Karpas-422 (cell line): Measurements from ENCODE around the gene TPTE2. TPM values are rescaled to one million over a fixed set of nuclear protein-coding genes. Genes with fewer than 3 reads are reported as not detected.
"Not testable (repeated sequence)": the region's sequence is repeated elsewhere in the genome, so short reads cannot be mapped to it uniquely, and the experiment has no call there.

Experiments used
- DNase-seq: peaks from one replicate; pipeline ENCODE4 v3.0.0-alpha.2; 2015
- H2AFZ ChIP-seq: fragments of 200-600 bp; sonication (generic); 2 replicates; pipeline ENCODE4 v1.6.1; 2014; ENCODE audit warnings: antibody characterized with exemption, low read length, mixed read lengths
- H3K27ac ChIP-seq: fragments of 200-600 bp; sonication (generic); 2 replicates; pipeline ENCODE4 v1.5.1; 2014; ENCODE audit warnings: mild to moderate bottlenecking, low read length, moderate library complexity
- H3K27me3 ChIP-seq: fragments of 200-600 bp; sonication (generic); 2 replicates; pipeline ENCODE4 v1.6.1; 2014; ENCODE audit warnings: low read length, mixed read lengths
- H3K36me3 ChIP-seq: fragments of 200-600 bp; sonication (generic); 2 replicates; pipeline ENCODE4 v1.6.1; 2014; ENCODE audit warnings: low read length, mixed read lengths; ENCODE audit not compliant: insufficient read depth
- H3K4me1 ChIP-seq: fragments of 200-600 bp; sonication (generic); 2 replicates; pipeline ENCODE4 v1.6.1; 2014; ENCODE audit warnings: mild to moderate bottlenecking, low read length, mixed read lengths
- H3K4me2 ChIP-seq: fragments of 200-600 bp; sonication (generic); 2 replicates; pipeline ENCODE4 v1.6.1; 2014; ENCODE audit warnings: low read length, low read depth, mild to moderate bottlenecking; ENCODE audit not compliant: poor library complexity, severe bottlenecking
- H3K4me3 ChIP-seq: fragments of 200-600 bp; sonication (generic); 2 replicates; pipeline ENCODE4 v1.5.1; 2014; ENCODE audit warnings: mild to moderate bottlenecking, antibody characterized with exemption, low read length, mixed read lengths
- H3K79me2 ChIP-seq: fragments of 200-600 bp; sonication (generic); 2 replicates; pipeline ENCODE4 v1.6.1; 2014; ENCODE audit warnings: mild to moderate bottlenecking, low read length, mixed read lengths
- H3K9ac ChIP-seq: fragments of 200-600 bp; sonication (generic); 2 replicates; pipeline ENCODE4 v1.6.0; 2014; ENCODE audit warnings: low read length
- H3K9me2 ChIP-seq: fragments of 200-600 bp; sonication (generic), shearing (Covaris generic); replicated peaks from 2 replicates; pipeline ENCODE4 v1.6.0; 2014; ENCODE audit warnings: mild to moderate bottlenecking, low read length, moderate library complexity; ENCODE audit not compliant: insufficient read depth
- H3K9me3 ChIP-seq: fragments of 300-700, 200-600 bp; sonication (generic); 2 replicates; pipeline ENCODE4 v1.6.1; 2014; ENCODE audit warnings: low read length, mixed read lengths
- H4K20me1 ChIP-seq: fragments of 200-600 bp; sonication (generic); 2 replicates; pipeline ENCODE4 v1.6.1; 2014; ENCODE audit warnings: mild to moderate bottlenecking, antibody characterized with exemption, low read length, low read depth; ENCODE audit not compliant: insufficient read depth
- total RNA-seq: library from RNA; depleted of rRNA; stranded (reverse); fragments of >200 nt; shearing (Covaris generic); gene quantifications from 2 replicates; pipeline ENCODE4 v1.2.3, GENCODE V29; 2014; ENCODE audit warnings: low replicate concordance; rRNA removed

TPTE2 gene
- total RNA-seq, 1 experiment from 2014 or later = 0.34 TPM

GRCh38 chr13:19412494-19412893 is 148.8 kb downstream of the TPTE2 start:
- not testable (repeated sequence) for H3K9me2 ChIP-seq, H3K36me3 ChIP-seq, H3K9ac ChIP-seq, DNase-seq, H3K27ac ChIP-seq, H3K4me1 ChIP-seq, H2AFZ ChIP-seq, H3K4me2 ChIP-seq, H4K20me1 ChIP-seq, H3K4me3 ChIP-seq, H3K27me3 ChIP-seq, H3K9me3 ChIP-seq, H3K79me2 ChIP-seq

- not testable (repeated sequence) for H3K4me3 ChIP-seq, H3K27ac ChIP-seq, H3K36me3 ChIP-seq, DNase-seq, H3K9me2 ChIP-seq, H3K79me2 ChIP-seq, H3K27me3 ChIP-seq, H3K9me3 ChIP-seq, H2AFZ ChIP-seq, H3K4me2 ChIP-seq, H3K4me1 ChIP-seq, H3K9ac ChIP-seq, H4K20me1 ChIP-seq
These were observed 178.4 kb downstream of the TPTE2 start for GRCh38 chr13:19382746-19383511.

DNA sequence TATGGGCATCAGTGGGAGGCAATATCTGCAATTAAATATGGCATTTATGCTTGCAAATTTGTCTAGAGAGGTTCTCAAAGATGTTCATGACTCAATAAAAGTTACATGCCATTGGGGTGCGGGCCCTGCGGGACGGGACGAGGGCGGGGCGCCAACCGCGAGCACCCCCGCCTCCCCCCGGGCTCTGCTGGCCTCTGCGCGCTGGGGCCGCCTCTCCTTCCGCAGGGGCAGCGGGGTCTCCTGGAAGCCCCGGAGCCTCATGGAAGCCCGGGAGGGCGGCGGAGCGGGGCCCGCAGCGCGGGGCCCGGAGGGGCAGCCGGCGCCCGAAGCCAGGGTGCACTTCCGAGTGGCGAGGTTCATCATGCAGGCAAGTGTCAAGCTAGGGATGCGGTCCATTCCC is 179.2 kb downstream of the TPTE2 start:
- Histone ChIP-seq H3K9me3 (no peaks in the 10 kb centered on the region), H3K9me2 (no peaks in the 10 kb centered on the region), H3K9ac (no peak overlapping the region), H3K27me3 (no peaks in the 10 kb centered on the region), H3K4me1 (no peaks in the 10 kb centered on the region), H3K27ac (no peak overlapping the region), H3K4me2 (no peak overlapping the region), H3K4me3 (no peak overlapping the region), H2AFZ (no peak overlapping the region), H3K36me3 (no peaks in the 10 kb centered on the region), H3K79me2 (no peaks in the 10 kb centered on the region), H4K20me1 (no peaks in the 10 kb centered on the region)
- no peak for DNase-seq

Other genes starting within 250 kb of the TPTE2 start
- 11.4 and 16.1 TPM in 2 replicates for gene MPHOSPH8, start 72.1 kb upstream of the TPTE2 start, total RNA-seq
- gene PSPC1, start 221.4 kb upstream of the TPTE2 start, total RNA-seq = 48.2 and 72.6 TPM in 2 replicates